Panc1 (cell line): ENCODE data around the gene ACVR1B. TPM values are rescaled to one million over a fixed set of nuclear protein-coding genes. Genes with fewer than 3 reads are reported as not detected.

Source experiments
- ATAC-seq: fragments of 200-7000 bp; cut with Tn5 transposase; 2 replicates; pipeline ENCODE4 v1.9.1; 2020; ENCODE audit warnings: mild to moderate bottlenecking, moderate library complexity
- BruUV-seq: library from RNA; stranded (reverse); fragments of 400-500 nt; replicated peaks from 2 replicates; lab custom pipeline; 2021; lab: Mats Ljungman, UMichigan
- CTCF ChIA-PET: fragments of 300-600 bp; sonication (Branson Sonifier 250); formaldehyde crosslinking; loops from one replicate; lab custom pipeline; 2022; ENCODE audit warnings: antibody characterized with exemption; lab: Charles Lee
- POLR2A ChIA-PET: fragments of 300-600 bp; sonication (Branson Sonifier 250); formaldehyde crosslinking; loops from one replicate; lab custom pipeline; 2022; ENCODE audit warnings: antibody characterized with exemption; lab: Charles Lee
- DNase-seq: peaks from one replicate; pipeline ENCODE4 v3.0.0-alpha.2; 2010; ENCODE audit warnings: low read depth, low spot score
- H3K27ac ChIP-seq: 2 replicates; pipeline ENCODE4 v1.5.1; 2011; ENCODE audit warnings: mild to moderate bottlenecking, low read length, inconsistent platforms
- H3K27me3 ChIP-seq: fragments of 200-500 bp; sonication (Bioruptor generic); 2 replicates; pipeline ENCODE4 v1.6.0; 2014; ENCODE audit warnings: low read length, inconsistent platforms; ENCODE audit not compliant: control insufficient read depth, insufficient read depth
- H3K36me3 ChIP-seq: fragments of 200-500 bp; sonication (Bioruptor generic); 2 replicates; pipeline ENCODE4 v1.5.1; 2014; ENCODE audit warnings: inconsistent platforms, mild to moderate bottlenecking, low read length, moderate library complexity; ENCODE audit not compliant: control insufficient read depth, insufficient read depth
- H3K4me1 ChIP-seq: 2 replicates; pipeline ENCODE4 v1.5.1; 2011; ENCODE audit warnings: inconsistent platforms, mild to moderate bottlenecking, low read length, moderate library complexity; ENCODE audit not compliant: control insufficient read depth, insufficient read depth
- H3K4me3 ChIP-seq, 2 experiments: 2 replicates each; pipeline ENCODE4 v1.5.1; 2011 to 2012; ENCODE audit warnings: low read depth in 2 of 2, low read length in 2 of 2, mild to moderate bottlenecking in 2 of 2, inconsistent platforms in 1 of 2, moderate library complexity in 1 of 2
- H3K9me3 ChIP-seq: fragments of 200-500 bp; sonication (Bioruptor generic); 2 replicates; pipeline ENCODE4 v1.5.1; 2014; ENCODE audit warnings: low read depth, mild to moderate bottlenecking, inconsistent platforms, low read length, moderate library complexity; ENCODE audit not compliant: control insufficient read depth, insufficient read depth
- POLR2AphosphoS5 ChIP-seq: IDR thresholded peaks from 2 replicates; pipeline ENCODE4 v1.6.1; 2012; ENCODE audit warnings: mild to moderate bottlenecking, low read depth, low read length, moderate library complexity
- SIN3A ChIP-seq: IDR thresholded peaks from 2 replicates; pipeline ENCODE4 v1.6.1; 2012; ENCODE audit warnings: low read depth, mild to moderate bottlenecking, low read length, moderate library complexity, borderline replicate concordance; ENCODE audit not compliant: insufficient read depth
- TCF7L2 ChIP-seq: IDR thresholded peaks from 2 replicates; pipeline ENCODE4 v1.6.1; 2011; ENCODE audit warnings: mild to moderate bottlenecking, low read depth, low read length, inconsistent platforms
- in situ Hi-C: cut with HindIII; loops from 2 replicates; pipeline ENCODE4 v1.10.0; 2016; ENCODE audit warnings: low sequenced_read_pairs, low pct_unique_long_range_greater_than_20kb
- intact Hi-C: fragments of 100-400 bp; cut with micrococcal nuclease; formaldehyde crosslinking; loops from one replicate; pipeline ENCODE4 v1.10.0; 2022; ENCODE audit not compliant: unreplicated experiment
- total RNA-seq: library from RNA; stranded (reverse); gene quantifications from one replicate; pipeline ENCODE4 v1.2.1, GENCODE V29; 2021; ENCODE audit not compliant: unreplicated experiment
- TF ChIP-seq, protein P1 (sequence below), 2 experiments: IDR thresholded peaks; 2 replicates each; pipeline ENCODE4 v1.6.1; 2011 to 2012; ENCODE audit warnings: low read depth in 2 of 2, control low read depth in 1 of 2, low read length in 1 of 2, mild to moderate bottlenecking in 1 of 2, moderate library complexity in 1 of 2; ENCODE audit not compliant: insufficient read depth in 1 of 2
- TF ChIP-seq, protein P2 (sequence below): fragments of 450-650 bp; IDR thresholded peaks from 2 replicates; pipeline ENCODE4 v1.5.1; 2017; ENCODE audit warnings: mild to moderate bottlenecking

ACVR1B gene
- total RNA-seq, 1 experiment from 2014 or later, result 23.0 TPM

DNA sequence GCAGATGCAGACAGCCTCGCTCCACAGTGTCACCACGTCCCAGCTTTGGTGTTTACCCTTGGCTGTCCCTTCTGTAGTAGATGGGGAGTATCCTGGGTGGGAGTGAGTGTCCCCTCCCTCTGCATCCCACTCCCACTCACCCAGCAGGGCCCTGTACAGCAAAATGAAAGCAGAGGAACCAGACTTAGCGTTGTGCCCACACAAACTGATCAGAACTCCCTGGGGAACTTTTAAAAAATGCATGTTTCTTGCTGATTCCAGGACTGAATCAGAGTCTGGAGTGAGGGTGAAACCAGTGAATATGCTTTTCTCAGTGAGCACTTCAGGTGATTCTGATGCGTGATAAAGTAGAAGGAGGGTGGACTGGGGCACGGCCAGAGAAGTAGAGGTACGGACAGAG, 41.3 kb upstream of the ACVR1B start:
- H3K27ac ChIP-seq, result no peak overlapping the region
- in situ Hi-C loops, result no loop called here
- TF ChIP-seq, protein P1, sequence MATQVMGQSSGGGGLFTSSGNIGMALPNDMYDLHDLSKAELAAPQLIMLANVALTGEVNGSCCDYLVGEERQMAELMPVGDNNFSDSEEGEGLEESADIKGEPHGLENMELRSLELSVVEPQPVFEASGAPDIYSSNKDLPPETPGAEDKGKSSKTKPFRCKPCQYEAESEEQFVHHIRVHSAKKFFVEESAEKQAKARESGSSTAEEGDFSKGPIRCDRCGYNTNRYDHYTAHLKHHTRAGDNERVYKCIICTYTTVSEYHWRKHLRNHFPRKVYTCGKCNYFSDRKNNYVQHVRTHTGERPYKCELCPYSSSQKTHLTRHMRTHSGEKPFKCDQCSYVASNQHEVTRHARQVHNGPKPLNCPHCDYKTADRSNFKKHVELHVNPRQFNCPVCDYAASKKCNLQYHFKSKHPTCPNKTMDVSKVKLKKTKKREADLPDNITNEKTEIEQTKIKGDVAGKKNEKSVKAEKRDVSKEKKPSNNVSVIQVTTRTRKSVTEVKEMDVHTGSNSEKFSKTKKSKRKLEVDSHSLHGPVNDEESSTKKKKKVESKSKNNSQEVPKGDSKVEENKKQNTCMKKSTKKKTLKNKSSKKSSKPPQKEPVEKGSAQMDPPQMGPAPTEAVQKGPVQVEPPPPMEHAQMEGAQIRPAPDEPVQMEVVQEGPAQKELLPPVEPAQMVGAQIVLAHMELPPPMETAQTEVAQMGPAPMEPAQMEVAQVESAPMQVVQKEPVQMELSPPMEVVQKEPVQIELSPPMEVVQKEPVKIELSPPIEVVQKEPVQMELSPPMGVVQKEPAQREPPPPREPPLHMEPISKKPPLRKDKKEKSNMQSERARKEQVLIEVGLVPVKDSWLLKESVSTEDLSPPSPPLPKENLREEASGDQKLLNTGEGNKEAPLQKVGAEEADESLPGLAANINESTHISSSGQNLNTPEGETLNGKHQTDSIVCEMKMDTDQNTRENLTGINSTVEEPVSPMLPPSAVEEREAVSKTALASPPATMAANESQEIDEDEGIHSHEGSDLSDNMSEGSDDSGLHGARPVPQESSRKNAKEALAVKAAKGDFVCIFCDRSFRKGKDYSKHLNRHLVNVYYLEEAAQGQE (IDR thresholded peaks at IDR 0.05; ENCODE audit: insufficient read depth in 1 of 2, low read depth in 2 of 2, low read length in 1 of 2), result no peak
- no peak for TF ChIP-seq SIN3A
- TF ChIP-seq TCF7L2, result no peak
- TF ChIP-seq POLR2AphosphoS5, result no peak
- TF ChIP-seq, protein P2, sequence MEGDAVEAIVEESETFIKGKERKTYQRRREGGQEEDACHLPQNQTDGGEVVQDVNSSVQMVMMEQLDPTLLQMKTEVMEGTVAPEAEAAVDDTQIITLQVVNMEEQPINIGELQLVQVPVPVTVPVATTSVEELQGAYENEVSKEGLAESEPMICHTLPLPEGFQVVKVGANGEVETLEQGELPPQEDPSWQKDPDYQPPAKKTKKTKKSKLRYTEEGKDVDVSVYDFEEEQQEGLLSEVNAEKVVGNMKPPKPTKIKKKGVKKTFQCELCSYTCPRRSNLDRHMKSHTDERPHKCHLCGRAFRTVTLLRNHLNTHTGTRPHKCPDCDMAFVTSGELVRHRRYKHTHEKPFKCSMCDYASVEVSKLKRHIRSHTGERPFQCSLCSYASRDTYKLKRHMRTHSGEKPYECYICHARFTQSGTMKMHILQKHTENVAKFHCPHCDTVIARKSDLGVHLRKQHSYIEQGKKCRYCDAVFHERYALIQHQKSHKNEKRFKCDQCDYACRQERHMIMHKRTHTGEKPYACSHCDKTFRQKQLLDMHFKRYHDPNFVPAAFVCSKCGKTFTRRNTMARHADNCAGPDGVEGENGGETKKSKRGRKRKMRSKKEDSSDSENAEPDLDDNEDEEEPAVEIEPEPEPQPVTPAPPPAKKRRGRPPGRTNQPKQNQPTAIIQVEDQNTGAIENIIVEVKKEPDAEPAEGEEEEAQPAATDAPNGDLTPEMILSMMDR, result no peak
- BruUV-seq, result no TSS peak
- no peak overlapping the region for H3K4me3 ChIP-seq
- ATAC-seq (no peak), DNase-seq (no peak)
- no peaks in the 10 kb centered on the region for H3K27me3 ChIP-seq
- intact Hi-C loops, result no loop called here
- H3K36me3 ChIP-seq, result no peaks in the 10 kb centered on the region
- H3K9me3 ChIP-seq, result no peaks in the 10 kb centered on the region
- ChIA-PET POLR2A (no interaction called here), CTCF (no interaction called here)
- no peaks in the 10 kb centered on the region for H3K4me1 ChIP-seq

DNA sequence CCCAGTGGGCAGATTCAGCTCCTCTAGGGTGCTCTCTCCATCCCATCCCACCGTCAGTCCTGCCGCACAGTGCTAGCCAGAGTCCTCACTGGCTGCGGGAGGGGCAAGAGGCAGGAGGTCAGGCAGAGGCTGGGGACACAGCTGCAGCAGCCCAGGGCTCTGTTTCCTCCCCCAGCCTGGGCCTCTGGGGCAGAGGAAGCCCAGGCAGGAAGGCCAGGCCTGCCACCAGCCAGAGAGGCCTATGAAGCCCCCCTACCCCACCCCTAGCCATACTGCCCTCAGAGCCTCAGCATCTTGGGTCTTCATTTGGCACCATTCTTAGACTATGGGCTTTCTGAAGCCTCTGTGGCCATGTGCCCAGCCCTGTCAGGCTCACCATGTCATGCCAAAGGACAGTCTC, 40.8 kb upstream of the ACVR1B start:
- Histone ChIP-seq H3K4me3 (no peak overlapping the region), H3K9me3 (no peaks in the 10 kb centered on the region), H3K27me3 (no peaks in the 10 kb centered on the region), H3K27ac (no peak overlapping the region), H3K36me3 (no peaks in the 10 kb centered on the region), H3K4me1 (no peaks in the 10 kb centered on the region)
- no TSS peak for BruUV-seq
- DNase-seq (no peak), ATAC-seq (no peak)
- CTCF ChIA-PET, result no interaction called here
- TF ChIP-seq, protein P2, result no peak
- TF ChIP-seq TCF7L2 (no peak), POLR2AphosphoS5 (no peak), SIN3A (no peak)
- TF ChIP-seq, protein P1 (IDR thresholded peaks at IDR 0.05; ENCODE audit: insufficient read depth in 1 of 2, low read depth in 2 of 2, low read length in 1 of 2), result no peak
- intact Hi-C loops (no loop called here), in situ Hi-C loops (no loop called here)
- POLR2A ChIA-PET, result no interaction called here
